ENCODE measurements around the gene PDCL2.

The PDCL2 gene

DNA sequence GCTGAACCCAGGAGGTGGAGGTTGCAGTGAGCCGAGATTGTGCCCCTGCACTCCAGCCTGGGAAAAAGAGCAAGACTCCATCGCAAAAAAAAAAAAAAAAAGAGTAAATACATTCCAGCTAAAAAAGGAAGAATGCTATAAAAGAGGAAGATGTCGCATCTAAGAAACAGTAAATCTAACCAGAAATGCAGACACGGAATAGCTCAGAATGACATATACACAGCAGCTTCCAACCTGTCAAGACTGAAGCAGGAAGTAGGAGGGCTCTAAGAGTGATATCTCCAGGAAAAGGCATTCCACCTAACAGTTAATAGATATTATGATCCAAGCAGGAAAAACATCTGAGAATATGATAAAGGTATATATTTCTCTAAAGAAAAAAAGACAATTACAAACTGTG lies 61.4 kb downstream of the PDCL2 start:
- no peak for DNase-seq

DNA sequence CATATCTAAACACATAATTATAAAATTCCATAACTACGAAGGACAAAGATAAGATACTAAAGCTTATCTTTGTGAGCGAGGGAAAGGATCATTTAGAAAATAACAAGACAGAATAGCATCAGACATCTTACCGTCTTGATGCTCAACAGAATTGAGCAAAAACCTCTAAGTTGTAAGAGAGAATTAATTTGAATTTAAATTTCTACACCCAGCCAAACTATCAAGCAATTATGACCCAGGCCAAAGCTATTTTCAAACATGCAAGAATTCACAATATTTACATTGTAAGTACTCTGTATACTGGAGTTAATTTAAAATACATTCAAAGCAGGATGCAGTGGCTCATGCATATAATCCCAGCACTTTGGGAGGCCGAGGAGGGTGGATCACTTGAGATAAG lies 61.9 kb downstream of the PDCL2 start:
- no peak for DNase-seq

DNA sequence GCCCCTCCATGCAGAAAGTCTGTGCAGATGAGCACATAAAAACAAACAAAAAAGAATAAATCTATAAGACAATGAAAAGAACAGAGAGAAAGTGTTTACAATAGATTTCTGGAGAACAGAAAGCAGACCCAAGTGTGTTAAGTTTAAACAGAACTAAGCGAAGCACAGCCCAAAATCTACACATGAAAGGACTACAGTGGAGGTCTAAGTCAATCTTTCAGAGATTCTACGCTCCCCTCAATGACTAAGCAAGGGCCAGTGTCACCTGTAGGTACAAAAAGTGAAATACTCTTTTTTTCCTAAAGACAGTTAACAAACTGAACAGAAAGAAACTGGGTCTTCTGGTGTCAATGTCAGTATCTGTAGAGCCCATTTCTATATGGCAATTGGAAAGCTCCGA lies 63.6 kb downstream of the PDCL2 start:
- no peak for DNase-seq

DNA sequence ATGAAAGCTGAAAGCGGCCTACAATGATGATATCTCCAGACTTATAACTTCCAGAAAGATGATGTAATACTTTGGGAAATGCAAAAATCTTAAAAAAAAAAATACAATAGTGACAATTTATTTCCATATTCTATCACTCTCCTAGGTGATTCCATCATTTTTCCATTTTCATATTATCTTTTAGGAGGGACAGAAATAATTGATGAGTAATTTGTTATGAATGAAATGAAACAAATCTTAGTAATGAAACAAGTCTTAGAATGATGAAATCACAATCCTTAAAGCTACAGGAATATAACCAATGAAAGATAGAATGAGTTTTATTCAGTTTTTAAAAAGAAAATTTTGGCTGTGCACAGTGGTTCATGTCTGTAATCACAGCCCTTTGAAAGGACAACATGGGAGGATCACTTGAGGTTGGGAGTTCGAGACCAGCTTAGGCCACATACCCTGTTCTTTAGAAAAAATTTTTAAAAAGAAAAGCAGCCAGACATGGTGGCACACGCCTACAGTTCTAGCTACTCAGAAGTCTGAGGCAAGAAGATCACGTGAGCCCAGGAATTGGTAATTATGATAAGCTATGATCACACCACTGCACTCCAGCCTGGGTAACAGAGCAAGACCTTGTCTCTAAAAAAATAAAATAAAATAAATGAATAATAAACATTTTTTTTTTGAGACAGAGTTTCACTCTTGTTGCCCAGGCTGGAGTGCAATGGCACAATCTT lies 67.0 kb downstream of the PDCL2 start:
- no peak for DNase-seq

DNA sequence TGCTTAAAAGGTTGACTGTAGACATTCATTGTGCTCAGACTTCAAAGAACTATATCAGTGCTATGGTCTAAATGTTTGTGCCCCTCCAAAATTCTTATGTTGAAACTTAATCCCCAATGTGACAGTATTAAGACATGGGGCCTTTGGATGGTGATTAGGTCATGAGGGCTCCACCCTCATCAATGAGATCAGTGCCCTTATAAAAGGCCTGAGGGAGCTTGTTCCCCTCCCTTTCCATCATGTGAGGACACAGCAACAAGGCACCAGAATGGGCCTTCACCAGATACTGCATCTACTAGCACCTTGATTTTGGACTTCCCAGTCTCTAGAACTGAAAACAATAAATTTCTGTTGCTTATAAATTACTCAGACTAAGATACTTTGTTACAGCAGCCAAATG lies 73.6 kb downstream of the PDCL2 start:
- no peak for DNase-seq

DNA sequence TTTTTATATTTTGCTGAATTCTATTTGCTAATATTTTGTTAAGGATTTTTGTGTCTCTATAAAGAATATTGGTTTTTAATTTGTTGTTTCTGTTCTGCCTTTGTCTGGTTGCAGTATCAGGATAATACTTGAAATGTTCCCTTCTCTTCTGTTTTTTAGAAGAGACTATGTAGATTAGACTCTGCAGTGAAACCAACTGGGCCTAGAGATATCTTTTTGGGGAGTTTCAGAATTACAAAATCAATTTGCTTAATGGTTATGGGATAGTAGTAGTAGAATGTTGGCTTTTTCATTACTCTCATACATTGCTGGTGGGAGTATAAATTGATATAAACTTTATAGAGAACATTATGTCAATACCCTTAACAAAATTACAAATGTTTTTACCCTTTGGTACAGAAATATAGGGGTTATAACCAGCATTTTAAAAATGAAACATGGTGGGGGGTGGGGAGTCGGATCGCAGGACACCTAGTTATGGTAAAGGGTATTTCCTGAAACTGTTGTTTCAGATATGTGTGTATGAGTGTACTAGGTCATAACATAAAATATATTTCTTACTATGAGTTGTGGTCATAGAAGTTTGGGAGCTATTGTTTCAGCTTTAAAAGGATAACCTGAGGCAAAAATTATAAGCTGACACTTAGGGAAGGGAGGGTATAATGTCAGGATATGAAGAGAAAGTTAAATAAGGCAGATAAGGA lies 74.4 kb downstream of the PDCL2 start:
- no peak for DNase-seq

DNA sequence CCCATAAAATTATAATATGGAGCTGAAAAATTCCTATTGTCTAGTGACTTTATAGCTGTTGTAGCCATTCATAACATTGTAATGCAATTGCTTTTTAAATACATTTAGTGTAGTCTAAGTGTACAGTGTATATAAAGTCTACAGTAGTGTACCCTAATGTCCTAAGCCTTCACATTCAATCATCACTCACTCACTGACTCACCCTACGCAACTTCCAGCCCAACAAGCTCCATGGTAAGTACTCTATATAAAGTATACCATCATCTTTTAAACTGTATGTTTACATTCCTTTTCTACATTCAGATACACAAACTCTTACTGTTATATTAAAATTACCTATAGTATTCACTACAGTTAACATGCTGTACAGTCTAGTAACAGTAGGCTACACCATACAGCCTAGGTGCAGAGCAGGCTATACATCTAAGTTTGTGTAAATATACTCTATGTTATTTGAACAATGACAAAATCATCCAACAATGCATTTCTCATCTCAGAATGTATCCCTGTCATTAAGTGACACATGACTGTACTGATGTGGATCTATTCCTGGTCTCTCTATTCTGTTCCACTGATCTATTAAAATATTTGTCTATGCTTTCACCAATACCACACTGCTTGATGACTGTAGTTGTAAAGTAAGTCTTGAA lies 79.0 kb downstream of the PDCL2 start:
- DNase-seq, result no peak

DNA sequence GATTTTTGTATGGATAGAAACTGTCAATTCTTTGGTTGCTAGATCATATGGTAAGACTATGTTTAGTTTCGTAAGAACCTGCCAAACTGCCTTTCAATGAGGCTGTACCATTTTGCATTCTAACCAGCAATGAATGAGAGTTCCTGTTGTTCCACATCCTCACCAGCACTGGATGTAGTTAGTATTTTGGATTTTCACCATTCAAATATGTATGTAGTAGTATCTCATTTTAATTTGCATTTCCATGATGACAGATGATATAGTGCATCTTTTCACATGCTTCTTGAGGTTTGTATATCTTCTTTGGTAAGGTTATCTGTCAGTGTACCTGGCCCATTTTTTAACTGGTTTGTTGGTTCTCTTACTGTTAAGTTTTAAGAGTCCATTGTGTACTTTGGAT lies 80.0 kb downstream of the PDCL2 start:
- no peak for DNase-seq

DNA sequence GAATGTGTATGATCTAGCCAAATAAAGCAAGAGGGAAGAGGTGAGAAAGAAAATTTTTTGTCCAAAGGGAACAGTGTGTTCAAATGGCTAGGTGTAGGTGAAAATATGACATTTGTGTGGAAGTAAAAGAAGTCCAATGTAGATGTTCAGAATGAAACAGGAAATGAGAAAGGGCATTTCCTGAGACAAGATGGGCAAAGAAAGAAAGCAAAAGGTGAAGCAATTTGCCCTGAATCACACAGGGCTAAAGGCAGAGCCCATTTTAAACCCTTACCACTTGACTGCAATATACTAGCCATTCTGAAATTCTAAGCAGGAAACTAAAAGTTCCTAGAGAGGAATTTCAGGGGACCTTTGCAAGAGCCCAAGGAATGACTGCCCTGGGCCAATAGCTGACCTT lies 81.4 kb downstream of the PDCL2 start:
- no peak for DNase-seq

DNA sequence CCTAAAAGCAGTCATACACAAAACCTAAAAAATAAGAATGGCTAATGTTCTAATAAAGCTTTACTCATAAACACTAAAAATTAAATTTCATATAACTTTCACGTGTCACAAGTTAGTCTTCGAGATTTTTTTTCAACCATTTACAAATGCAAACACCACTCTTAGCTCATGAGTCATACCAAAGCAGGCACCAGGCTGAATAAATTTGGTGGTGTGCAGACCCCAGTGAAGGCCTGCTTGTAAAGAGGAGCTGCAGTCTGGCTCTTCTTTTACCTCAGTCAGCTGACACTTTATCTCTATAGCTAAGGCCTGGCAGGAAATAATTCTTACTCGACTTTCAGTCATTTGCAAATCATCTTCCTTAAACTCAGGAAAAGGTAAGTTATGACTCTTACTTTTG lies 82.8 kb downstream of the PDCL2 start:
- no peak for DNase-seq

DNA sequence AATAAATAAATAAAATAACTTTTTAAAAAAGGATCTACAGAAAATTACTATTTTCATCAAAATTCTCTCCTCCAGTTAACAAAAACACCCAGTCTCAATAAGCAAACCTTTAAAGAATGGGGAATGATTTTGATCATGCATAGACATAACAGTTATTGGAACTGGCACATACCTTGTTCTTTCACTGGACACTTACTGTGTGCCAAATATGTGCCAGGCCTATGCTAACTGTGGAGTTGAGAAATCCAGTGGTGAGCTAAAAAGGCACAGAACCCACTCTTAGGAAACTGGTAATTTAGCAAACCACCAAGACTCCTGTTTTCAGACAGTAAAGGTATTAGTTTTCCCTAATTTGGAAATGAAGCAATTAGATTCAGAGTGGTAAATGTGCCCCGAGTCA lies 84.4 kb downstream of the PDCL2 start:
- DNase-seq, result no peak

Data from CD4-positive, alpha-beta T cell treated with Interleukin-1 beta for 1 hour (primary cell).